GM12891 (cell line): Measurements from ENCODE around the gene SERPINB2.
A peak's percentile ranks its signal among the peaks of the same experiment; 100 is the strongest.
"Not testable (repeated sequence)": the region's sequence is repeated elsewhere in the genome, so short reads cannot be mapped to it uniquely, and the experiment has no call there.

ENCODE experiments used
- DNase-seq: peaks from one replicate; pipeline ENCODE4 v3.0.0; 2011; ENCODE audit warnings: low spot score; ENCODE audit not compliant: insufficient read length
- FAIRE-seq: peaks from 2 replicates; lab custom pipeline; 2011; peaks lifted over from hg19 to GRCh38; lab: Jason Lieb, UNC
- PAX5 ChIP-seq: IDR thresholded peaks from 2 replicates; pipeline ENCODE4 v1.6.1; 2011; ENCODE audit warnings: low read length, moderate library complexity, mild to moderate bottlenecking; ENCODE audit not compliant: insufficient read depth, severe bottlenecking
- POLR2A ChIP-seq: IDR thresholded peaks from 2 replicates; pipeline ENCODE4 v1.6.1; 2011; ENCODE audit warnings: low read depth, low read length, control low read depth
- POLR2AphosphoS5 ChIP-seq: IDR thresholded peaks from 2 replicates; pipeline ENCODE4 v1.6.1; 2011; ENCODE audit warnings: low read depth, low read length, control low read depth
- POU2F2 ChIP-seq: IDR thresholded peaks from 2 replicates; pipeline ENCODE4 v1.6.1; 2011; ENCODE audit warnings: low read depth, mild to moderate bottlenecking, control low read depth, low read length, moderate library complexity
- SPI1 ChIP-seq: IDR thresholded peaks from 2 replicates; pipeline ENCODE4 v1.6.1; 2011; ENCODE audit warnings: low read depth, low read length, control low read depth
- TAF1 ChIP-seq: IDR thresholded peaks from 2 replicates; pipeline ENCODE4 v1.6.1; 2011; ENCODE audit warnings: low read depth, low read length, control low read depth

SERPINB2 gene

GRCh38 chr18:63930773-63931354, 43.4 kb downstream of the SERPINB2 start:
- no peak for DNase-seq
- FAIRE-seq, result no peak
- TF ChIP-seq SPI1, result no peak
- no peak for TF ChIP-seq POLR2AphosphoS5
- no peak for TF ChIP-seq POLR2A
- TF ChIP-seq TAF1, result no peak
- TF ChIP-seq PAX5, result no peak
- TF ChIP-seq POU2F2, result no peak

- TF ChIP-seq POU2F2 (no peak), PAX5 (no peak), POLR2AphosphoS5 (no peak), POLR2A (0 out of 2 replicates have a peak, but pooled peaks have one; percentile 30), SPI1 (no peak)
- peak; percentile 98 for FAIRE-seq
- peak; percentile 65 for DNase-seq
These were observed 48.8 kb downstream of the SERPINB2 start for GRCh38 chr18:63936156-63936931.

- FAIRE-seq, result peak; percentile 72
These were observed 49.5 kb downstream of the SERPINB2 start for GRCh38 chr18:63936932-63937393.

DNA sequence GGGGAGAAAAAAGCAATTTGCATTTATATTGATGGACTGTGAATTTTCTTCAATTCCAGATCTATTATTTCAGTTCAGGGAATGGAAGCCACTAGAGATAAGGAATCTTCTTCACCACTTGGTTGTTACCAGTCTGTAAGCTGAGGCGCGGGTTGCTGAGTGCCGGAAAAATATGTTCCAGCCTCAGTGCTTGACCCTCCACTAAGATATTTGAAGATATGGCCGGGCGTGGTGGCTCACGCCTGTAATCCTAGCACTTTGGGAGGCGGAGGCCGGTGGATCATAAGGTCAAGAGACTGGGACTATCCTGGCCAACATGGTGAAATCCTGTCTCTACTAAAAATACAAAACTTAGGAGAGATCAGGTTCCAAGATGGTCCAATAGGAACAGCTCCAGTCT, 52.5 kb downstream of the SERPINB2 start:
- DNase-seq, result no peak
- FAIRE-seq, result no peak
- TF ChIP-seq POLR2A (no peak), POLR2AphosphoS5 (no peak), TAF1 (no peak), SPI1 (no peak), PAX5 (no peak), POU2F2 (no peak)

More at GRCh38 chr18:63936932-63937393, 49.5 kb downstream of the SERPINB2 start:
- TF ChIP-seq SPI1 (peak; percentile 87), POLR2A (no peak), PAX5 (no peak), POU2F2 (no peak)
- DNase-seq, result no peak

DNA sequence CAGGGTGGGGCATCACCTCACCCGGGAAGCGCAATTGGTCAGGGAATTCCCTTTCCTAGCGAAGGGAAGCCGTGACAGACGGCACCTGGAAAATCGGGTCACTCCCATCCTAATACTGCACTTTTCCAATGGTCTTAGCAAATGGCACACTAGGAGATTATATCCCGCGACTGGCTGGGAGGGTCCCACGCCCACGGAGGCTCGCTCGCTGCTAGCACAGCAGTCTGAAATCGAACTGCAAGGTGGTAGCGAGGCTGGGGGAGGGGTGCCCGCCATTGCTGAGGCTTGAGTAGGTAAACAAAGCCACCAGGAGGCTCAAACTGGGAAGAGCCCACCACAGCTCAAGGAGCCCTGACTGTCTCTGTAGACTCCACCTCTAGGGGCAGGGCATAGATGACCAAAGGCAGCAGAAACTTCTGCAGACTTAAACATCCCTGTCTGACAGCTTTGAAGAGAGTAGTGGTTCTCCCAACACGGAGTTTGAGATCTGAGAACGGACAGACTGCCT, 53.1 kb downstream of the SERPINB2 start:
- not testable (repeated sequence) for DNase-seq, FAIRE-seq

- DNase-seq, result no peak
- TF ChIP-seq POLR2AphosphoS5 (no peak), PAX5 (no peak), SPI1 (no peak), POU2F2 (no peak), TAF1 (no peak), POLR2A (no peak)
- FAIRE-seq, result no peak
These were observed 59.7 kb downstream of the SERPINB2 start for GRCh38 chr18:63947051-63947790.

DNA sequence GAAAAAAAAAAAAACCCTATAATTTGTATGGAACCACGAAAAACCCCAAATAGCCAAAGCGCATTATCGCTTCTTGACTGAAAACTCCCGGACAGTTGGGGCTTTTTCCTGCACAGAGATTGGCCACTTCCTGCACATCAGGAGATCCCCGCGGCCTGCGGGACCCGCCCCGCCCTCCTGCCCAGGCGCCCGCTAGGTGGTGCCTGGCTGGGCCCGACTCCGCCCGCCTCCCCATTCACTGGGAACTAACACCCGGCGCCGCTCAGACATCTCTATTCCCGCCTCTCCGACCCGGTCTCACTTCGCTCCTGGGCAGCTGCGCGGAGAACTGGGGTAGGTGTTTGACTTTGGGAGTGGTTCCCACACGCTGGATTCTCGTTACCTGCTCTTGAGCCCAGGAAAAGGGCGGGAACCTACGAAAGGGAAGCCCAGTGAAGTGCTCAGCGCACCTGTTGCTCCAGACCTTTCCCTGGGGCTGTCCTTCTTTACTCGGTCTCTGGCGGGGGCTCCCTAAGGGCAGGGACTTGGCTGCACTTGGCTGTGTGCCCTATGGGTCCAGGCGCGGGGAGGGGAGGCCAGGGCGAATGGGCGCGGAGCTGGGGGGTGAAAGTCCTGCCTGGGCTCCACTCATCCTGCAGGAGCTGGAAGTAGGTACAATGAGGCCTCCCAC, 61.7 kb downstream of the SERPINB2 start, which contains the start of gene HMSD:
Gene HMSD (plus strand): TSS at position 234 of the 670 bp plus-strand sequence. CDS start 4,155 bp downstream, outside the sequence.
- FAIRE-seq (peak; percentile 83), DNase-seq (peak; percentile 46)
- TF ChIP-seq TAF1 (peak; percentile 16; the same call in 1 of the 2 replicates), POLR2A (peak; percentile 57; the same call in 1 of the 2 replicates), SPI1 (no peak), POLR2AphosphoS5 (peak; percentile 68), PAX5 (no peak)

GRCh38 chr18:63951302-63951705, 63.8 kb downstream of the SERPINB2 start:
- TF ChIP-seq TAF1 (no peak), PAX5 (no peak), POU2F2 (no peak), POLR2A (no peak)
- FAIRE-seq, result peak; percentile 75
- no peak for DNase-seq
